ENCODE data around the gene LAD1. TPM values are rescaled to one million over a fixed set of nuclear protein-coding genes. Genes with fewer than 3 reads are reported as not detected.

Gene LAD1
- total RNA-seq, 1 donor from 2014 or later, result 0.17 TPM

DNA sequence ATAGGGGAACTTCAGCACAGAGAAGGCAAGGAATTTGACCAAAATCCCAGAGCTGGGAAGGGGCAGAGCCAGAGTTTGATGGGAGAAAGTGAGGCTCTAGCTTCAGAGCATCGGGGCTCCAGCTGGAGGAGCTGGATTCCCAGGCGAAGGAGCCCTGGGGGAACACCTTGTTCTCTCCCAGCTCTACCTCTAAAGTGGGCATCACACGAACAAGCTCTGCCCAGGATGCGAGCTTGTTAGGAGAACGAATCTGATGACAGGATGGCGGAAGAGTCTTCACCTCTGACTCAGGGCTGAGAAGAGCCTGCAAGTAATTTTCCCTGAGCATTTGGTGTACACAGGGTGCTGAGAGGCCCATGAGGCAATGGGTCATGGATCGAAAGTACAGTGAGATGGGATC is 43.7 kb downstream of the LAD1 start:
- H3K9me3 Mint-ChIP-seq (ENCODE audit: low read depth), result no peaks in the 10 kb centered on the region
- H3K27ac Mint-ChIP-seq (ENCODE audit: unreplicated experiment), result no peak overlapping the region
- H3K27me3 Mint-ChIP-seq (ENCODE audit: low read depth), result peaks cover 16% of the 10 kb centered on the region
- peaks cover 12% of the 10 kb centered on the region for H3K4me1 Mint-ChIP-seq (ENCODE audit: low read depth)
- peak; percentile 10 for DNase-seq (ENCODE audit: low spot score)
- TF ChIP-seq, protein P1, sequence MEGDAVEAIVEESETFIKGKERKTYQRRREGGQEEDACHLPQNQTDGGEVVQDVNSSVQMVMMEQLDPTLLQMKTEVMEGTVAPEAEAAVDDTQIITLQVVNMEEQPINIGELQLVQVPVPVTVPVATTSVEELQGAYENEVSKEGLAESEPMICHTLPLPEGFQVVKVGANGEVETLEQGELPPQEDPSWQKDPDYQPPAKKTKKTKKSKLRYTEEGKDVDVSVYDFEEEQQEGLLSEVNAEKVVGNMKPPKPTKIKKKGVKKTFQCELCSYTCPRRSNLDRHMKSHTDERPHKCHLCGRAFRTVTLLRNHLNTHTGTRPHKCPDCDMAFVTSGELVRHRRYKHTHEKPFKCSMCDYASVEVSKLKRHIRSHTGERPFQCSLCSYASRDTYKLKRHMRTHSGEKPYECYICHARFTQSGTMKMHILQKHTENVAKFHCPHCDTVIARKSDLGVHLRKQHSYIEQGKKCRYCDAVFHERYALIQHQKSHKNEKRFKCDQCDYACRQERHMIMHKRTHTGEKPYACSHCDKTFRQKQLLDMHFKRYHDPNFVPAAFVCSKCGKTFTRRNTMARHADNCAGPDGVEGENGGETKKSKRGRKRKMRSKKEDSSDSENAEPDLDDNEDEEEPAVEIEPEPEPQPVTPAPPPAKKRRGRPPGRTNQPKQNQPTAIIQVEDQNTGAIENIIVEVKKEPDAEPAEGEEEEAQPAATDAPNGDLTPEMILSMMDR (IDR thresholded peaks at IDR 0.05), result no peak
- H3K36me3 Mint-ChIP-seq (ENCODE audit: low read depth), result peaks cover 3% of the 10 kb centered on the region
- H3K4me3 Mint-ChIP-seq (ENCODE audit: unreplicated experiment), result no peak overlapping the region

DNA sequence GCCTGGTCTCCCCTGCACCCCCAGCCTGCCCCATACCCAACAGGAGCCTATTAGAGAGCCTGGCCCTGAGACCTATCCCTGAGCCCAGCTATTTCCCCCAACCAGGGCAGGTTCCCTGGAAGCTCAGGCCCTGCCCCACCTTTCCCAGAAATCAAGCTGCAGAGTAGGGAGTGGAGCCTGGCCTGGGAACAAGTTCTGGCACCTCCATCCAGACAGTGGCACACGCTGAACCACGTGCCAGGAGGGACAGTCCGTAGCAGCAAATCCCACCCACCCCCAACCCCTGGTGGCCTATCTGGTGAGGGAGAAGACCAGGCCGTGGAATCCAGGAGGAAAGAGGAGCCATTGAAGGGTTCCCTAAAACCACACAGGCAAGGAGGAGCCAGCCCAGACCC is 44.2 kb downstream of the LAD1 start:
- Mint-ChIP-seq H3K4me1 (ENCODE audit: low read depth) (peaks cover 12% of the 10 kb centered on the region), H3K27me3 (ENCODE audit: low read depth) (peaks cover 16% of the 10 kb centered on the region), H3K36me3 (ENCODE audit: low read depth) (peaks cover 3% of the 10 kb centered on the region), H3K9me3 (ENCODE audit: low read depth) (no peaks in the 10 kb centered on the region), H3K4me3 (ENCODE audit: unreplicated experiment) (no peak overlapping the region), H3K27ac (ENCODE audit: unreplicated experiment) (no peak overlapping the region)
- TF ChIP-seq, protein P1 (IDR thresholded peaks at IDR 0.05), result no peak
- DNase-seq (ENCODE audit: low spot score), result peak; percentile 43

DNA sequence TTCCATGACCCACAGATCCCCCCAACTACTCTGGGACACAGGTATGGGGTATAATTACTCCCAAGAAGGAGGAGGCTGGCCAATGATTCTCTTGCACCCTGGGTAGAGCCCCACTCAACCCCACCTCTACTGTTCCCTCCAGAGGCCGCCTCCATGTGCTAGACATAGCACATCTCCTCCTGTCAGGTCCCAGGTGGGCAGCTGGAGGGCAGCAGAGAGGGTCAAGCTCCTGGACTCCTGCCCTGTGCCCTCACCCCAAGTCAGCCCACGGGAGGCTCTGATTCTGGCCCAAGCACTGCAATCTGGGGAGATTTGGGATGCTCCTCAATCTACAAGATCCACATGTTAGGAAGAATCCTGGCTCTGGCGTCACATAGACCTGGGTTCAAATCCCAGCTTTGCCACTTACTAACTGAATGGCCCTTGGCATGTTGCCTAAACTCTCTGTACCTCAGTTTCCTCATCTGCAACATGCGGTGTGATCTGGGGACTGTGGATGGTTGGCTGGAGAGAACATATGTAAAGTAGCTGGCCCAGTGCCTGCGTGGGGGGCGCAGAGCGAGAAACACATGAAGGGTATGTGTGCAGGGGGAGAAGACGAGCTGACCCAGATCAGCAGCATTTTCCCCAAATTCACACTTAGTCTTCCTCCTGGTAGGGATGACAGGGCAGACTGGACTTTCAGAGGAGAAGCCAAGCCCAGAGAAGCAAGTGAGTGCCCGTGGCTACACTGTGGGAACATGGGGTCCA is 44.8 kb downstream of the LAD1 start:
- peaks cover 3% of the 10 kb centered on the region for H3K36me3 Mint-ChIP-seq (ENCODE audit: low read depth)
- H3K27ac Mint-ChIP-seq (ENCODE audit: unreplicated experiment), result no peak overlapping the region
- peaks cover 17% of the 10 kb centered on the region for H3K27me3 Mint-ChIP-seq (ENCODE audit: low read depth)
- TF ChIP-seq, protein P1 (IDR thresholded peaks at IDR 0.05), result no peak
- H3K9me3 Mint-ChIP-seq (ENCODE audit: low read depth), result no peaks in the 10 kb centered on the region
- no peak overlapping the region for H3K4me3 Mint-ChIP-seq (ENCODE audit: unreplicated experiment)
- peaks cover 12% of the 10 kb centered on the region for H3K4me1 Mint-ChIP-seq (ENCODE audit: low read depth)
- DNase-seq (ENCODE audit: low spot score), result peak; percentile 71

DNA sequence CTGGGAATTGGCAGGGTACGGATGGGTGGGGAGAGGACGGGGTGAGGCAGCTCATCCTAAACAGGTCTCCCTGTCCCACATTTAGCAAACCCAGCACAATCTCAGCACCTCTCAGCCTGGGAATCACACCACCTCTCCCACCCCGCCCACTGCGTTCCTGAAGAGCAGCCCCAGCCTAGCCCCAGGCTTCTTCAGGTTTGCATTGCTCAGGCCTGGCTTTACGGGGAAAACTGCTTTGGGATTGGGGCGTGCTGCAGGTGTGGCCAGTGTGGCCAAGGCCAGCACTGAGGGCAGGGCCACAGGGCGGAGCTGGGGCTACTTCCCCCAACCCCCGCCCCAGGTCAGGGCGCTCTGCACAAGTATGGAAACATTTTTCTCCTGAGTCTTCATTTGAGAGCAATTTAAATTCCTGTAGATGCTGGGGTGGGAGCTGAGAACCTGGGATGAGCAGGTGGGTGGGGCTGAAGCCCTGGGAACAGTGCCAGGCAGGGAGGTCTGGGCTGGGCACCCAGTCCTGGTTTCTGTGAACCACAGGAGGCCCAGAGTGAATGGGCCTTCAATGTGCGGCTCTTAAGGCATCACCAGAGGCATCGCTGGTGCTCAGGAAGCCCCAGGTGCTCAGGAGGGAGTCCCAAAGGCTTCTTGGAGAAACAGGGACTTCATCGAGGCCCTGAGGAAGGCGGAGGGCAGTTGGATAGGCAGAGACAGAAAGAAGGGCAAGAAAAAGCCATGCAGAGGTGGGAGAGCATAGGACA is 45.8 kb downstream of the LAD1 start:
- Mint-ChIP-seq H3K36me3 (ENCODE audit: low read depth) (peaks cover 3% of the 10 kb centered on the region), H3K27me3 (ENCODE audit: low read depth) (peaks cover 17% of the 10 kb centered on the region), H3K4me3 (ENCODE audit: unreplicated experiment) (no peak overlapping the region), H3K9me3 (ENCODE audit: low read depth) (no peaks in the 10 kb centered on the region), H3K4me1 (ENCODE audit: low read depth) (peaks cover 6% of the 10 kb centered on the region), H3K27ac (ENCODE audit: unreplicated experiment) (no peak overlapping the region)
- DNase-seq (ENCODE audit: low spot score), result peak; percentile 52
- TF ChIP-seq, protein P1 (IDR thresholded peaks at IDR 0.05), result no peak

DNA sequence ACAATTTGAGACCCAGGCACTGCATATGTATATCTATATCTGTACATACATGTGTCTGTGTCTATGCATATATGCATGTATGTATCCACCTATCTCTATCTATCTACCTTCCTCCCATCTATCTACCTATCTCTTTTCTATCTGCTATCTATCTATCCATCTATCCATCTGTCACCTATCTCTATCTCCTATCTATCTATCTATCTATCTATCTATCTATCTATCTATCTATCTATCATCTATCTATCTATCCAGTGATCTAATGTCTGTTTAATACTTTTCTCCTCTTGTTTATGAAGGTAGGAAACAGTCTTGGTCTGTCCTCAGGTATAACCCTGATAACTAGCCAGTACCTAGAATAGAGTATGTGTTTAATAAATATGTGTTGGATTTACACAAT is 47.5 kb downstream of the LAD1 start:
- no peak overlapping the region for H3K27ac Mint-ChIP-seq (ENCODE audit: unreplicated experiment)
- TF ChIP-seq, protein P1 (IDR thresholded peaks at IDR 0.05), result no peak
- H3K27me3 Mint-ChIP-seq (ENCODE audit: low read depth), result peaks cover 17% of the 10 kb centered on the region
- peaks cover 5% of the 10 kb centered on the region for H3K4me1 Mint-ChIP-seq (ENCODE audit: low read depth)
- H3K4me3 Mint-ChIP-seq (ENCODE audit: unreplicated experiment), result no peak overlapping the region
- H3K36me3 Mint-ChIP-seq (ENCODE audit: low read depth), result peaks cover 3% of the 10 kb centered on the region
- H3K9me3 Mint-ChIP-seq (ENCODE audit: low read depth), result no peaks in the 10 kb centered on the region
- DNase-seq (ENCODE audit: low spot score), result no peak

Data from chondrocyte (in vitro differentiated cells).